Stimulated activated effector memory CD8-positive, alpha-beta T cell treated with anti-CD3 and anti-CD28 coated beads, Interleukin-12 subunit alpha, Interleukin-12 subunit beta, amount 100 ng/mL, for 72 hours (primary cell): ENCODE results near the gene NOTCH2.
"Not testable (repeated sequence)": the region's sequence is repeated elsewhere in the genome, so short reads cannot be mapped to it uniquely, and the experiment has no call there.

Experiments
- ATAC-seq: fragments of 150-1000 bp; cut with Tn5 transposase; 2 replicates; pipeline ENCODE4 v1.10.0; 2021
- DNase-seq, 2 donors: peaks; one replicate each; pipeline ENCODE4 v3.0.0; 2021 to 2022; ENCODE audit warnings: low spot score in 2 of 2
- H3K27ac Mint-ChIP-seq: one replicate; pipeline ENCODE4 v1.8.0; 2022; ENCODE audit warnings: mild to moderate bottlenecking, mixed read lengths
- H3K36me3 Mint-ChIP-seq: one replicate; pipeline ENCODE4 v1.8.0; 2022; ENCODE audit warnings: mild to moderate bottlenecking, mixed read lengths
- H3K4me1 Mint-ChIP-seq: one replicate; pipeline ENCODE4 v1.8.0; 2022; ENCODE audit warnings: mixed read lengths
- H3K4me3 Mint-ChIP-seq: one replicate; pipeline ENCODE4 v1.8.0; 2022; ENCODE audit warnings: mild to moderate bottlenecking, mixed read lengths
- H3K9me3 Mint-ChIP-seq: one replicate; pipeline ENCODE4 v1.8.0; 2022; ENCODE audit warnings: mixed read lengths

NOTCH2 gene

GRCh38 chr1:120069067-120069919 is at the start of gene NOTCH2:
Gene NOTCH2, minus strand, starts transcription at chr1:120069662. Its CDS starts 256 bp downstream, at chr1:120069406.
- not testable (repeated sequence) for H3K4me1 Mint-ChIP-seq, H3K36me3 Mint-ChIP-seq, H3K9me3 Mint-ChIP-seq, H3K27ac Mint-ChIP-seq
- ATAC-seq (peak; percentile 84), DNase-seq (peak; percentile 43 to 88)
- H3K4me3 Mint-ChIP-seq = peak within 1 kb of the TSS; percentile 33

GRCh38 chr1:120117371-120118177 is 48.1 kb upstream of the NOTCH2 start:
- not testable (repeated sequence) for H3K27ac Mint-ChIP-seq, H3K36me3 Mint-ChIP-seq, DNase-seq, H3K4me3 Mint-ChIP-seq, H3K9me3 Mint-ChIP-seq
- ATAC-seq = peak; percentile 33
- peaks cover 11% of the 10 kb centered on the region for H3K4me1 Mint-ChIP-seq

- not testable (repeated sequence) for H3K27ac Mint-ChIP-seq, H3K36me3 Mint-ChIP-seq, H3K4me3 Mint-ChIP-seq, DNase-seq, H3K9me3 Mint-ChIP-seq, ATAC-seq, H3K4me1 Mint-ChIP-seq
These were observed 46.6 kb upstream of the NOTCH2 start for GRCh38 chr1:120116094-120116493.

GRCh38 chr1:120113134-120113533 is 43.7 kb upstream of the NOTCH2 start:
- not testable (repeated sequence) for H3K4me1 Mint-ChIP-seq, ATAC-seq, H3K36me3 Mint-ChIP-seq, H3K9me3 Mint-ChIP-seq, H3K4me3 Mint-ChIP-seq, H3K27ac Mint-ChIP-seq, DNase-seq

- not testable (repeated sequence) for H3K9me3 Mint-ChIP-seq, H3K36me3 Mint-ChIP-seq, H3K4me1 Mint-ChIP-seq, H3K4me3 Mint-ChIP-seq, H3K27ac Mint-ChIP-seq, ATAC-seq, DNase-seq
These were observed 42.8 kb upstream of the NOTCH2 start for GRCh38 chr1:120112212-120112611.

GRCh38 chr1:120111771-120112170 is 42.3 kb upstream of the NOTCH2 start:
- DNase-seq, H3K27ac Mint-ChIP-seq, H3K4me3 Mint-ChIP-seq, ATAC-seq, H3K9me3 Mint-ChIP-seq, H3K36me3 Mint-ChIP-seq, H3K4me1 Mint-ChIP-seq: not testable (repeated sequence)

- not testable (repeated sequence) for ATAC-seq, H3K9me3 Mint-ChIP-seq, H3K4me3 Mint-ChIP-seq, H3K36me3 Mint-ChIP-seq, H3K27ac Mint-ChIP-seq, DNase-seq, H3K4me1 Mint-ChIP-seq
These were observed 41.5 kb upstream of the NOTCH2 start for GRCh38 chr1:120111008-120111407.

GRCh38 chr1:120109656-120110055 is 40.2 kb upstream of the NOTCH2 start:
- not testable (repeated sequence) for H3K27ac Mint-ChIP-seq, H3K9me3 Mint-ChIP-seq, H3K4me1 Mint-ChIP-seq, DNase-seq, H3K36me3 Mint-ChIP-seq, H3K4me3 Mint-ChIP-seq, ATAC-seq

- not testable (repeated sequence) for H3K4me3 Mint-ChIP-seq, H3K9me3 Mint-ChIP-seq, ATAC-seq, H3K4me1 Mint-ChIP-seq, H3K27ac Mint-ChIP-seq, H3K36me3 Mint-ChIP-seq, DNase-seq
These were observed 39.7 kb upstream of the NOTCH2 start for GRCh38 chr1:120109180-120109579.

- not testable (repeated sequence) for H3K36me3 Mint-ChIP-seq, H3K27ac Mint-ChIP-seq, H3K9me3 Mint-ChIP-seq, H3K4me3 Mint-ChIP-seq, DNase-seq, H3K4me1 Mint-ChIP-seq
- peak; percentile 81 for ATAC-seq
These were observed 35.8 kb upstream of the NOTCH2 start for GRCh38 chr1:120105288-120105687.

- H3K4me3 Mint-ChIP-seq, ATAC-seq, H3K27ac Mint-ChIP-seq, DNase-seq, H3K36me3 Mint-ChIP-seq, H3K4me1 Mint-ChIP-seq, H3K9me3 Mint-ChIP-seq: not testable (repeated sequence)
These were observed 34.3 kb upstream of the NOTCH2 start for GRCh38 chr1:120103768-120104167.

GRCh38 chr1:120101593-120101992 is 32.1 kb upstream of the NOTCH2 start:
- not testable (repeated sequence) for H3K36me3 Mint-ChIP-seq, H3K9me3 Mint-ChIP-seq, H3K27ac Mint-ChIP-seq, DNase-seq, H3K4me3 Mint-ChIP-seq, ATAC-seq, H3K4me1 Mint-ChIP-seq

- not testable (repeated sequence) for H3K27ac Mint-ChIP-seq, DNase-seq, H3K36me3 Mint-ChIP-seq, H3K4me1 Mint-ChIP-seq, H3K4me3 Mint-ChIP-seq, ATAC-seq, H3K9me3 Mint-ChIP-seq
These were observed 31.1 kb upstream of the NOTCH2 start for GRCh38 chr1:120100590-120100989.

- not testable (repeated sequence) for ATAC-seq, H3K4me1 Mint-ChIP-seq, H3K36me3 Mint-ChIP-seq, H3K27ac Mint-ChIP-seq, H3K4me3 Mint-ChIP-seq, H3K9me3 Mint-ChIP-seq, DNase-seq
These were observed 29.7 kb upstream of the NOTCH2 start for GRCh38 chr1:120098986-120099759.

- not testable (repeated sequence) for H3K4me3 Mint-ChIP-seq, H3K4me1 Mint-ChIP-seq, DNase-seq, H3K9me3 Mint-ChIP-seq, H3K27ac Mint-ChIP-seq, H3K36me3 Mint-ChIP-seq, ATAC-seq
These were observed 27.6 kb upstream of the NOTCH2 start for GRCh38 chr1:120096981-120097545.
